Fibroblast of lung (primary cell): ENCODE results near the gene TNK2. TPM values are rescaled to one million over a fixed set of nuclear protein-coding genes. Genes with fewer than 3 reads are reported as not detected.
A peak's percentile ranks its signal among the peaks of the same experiment; 100 is the strongest.

Experiments
- DNase-seq, 2 donors: peaks; one replicate each; pipeline versions ENCODE4 v3.0.0 to v3.0.0-alpha.2; 2010; ENCODE audit warnings: low read depth in 2 of 2
- H2AFZ ChIP-seq: 2 replicates; pipeline ENCODE4 v1.5.1; 2012; ENCODE audit warnings: low read length, control low read depth, inconsistent platforms
- H3K27ac ChIP-seq: 2 replicates; pipeline ENCODE4 v1.5.1; 2011; ENCODE audit warnings: low read length, control low read depth; ENCODE audit not compliant: insufficient read depth
- H3K27me3 ChIP-seq: 2 replicates; pipeline ENCODE4 v1.5.1; 2011; ENCODE audit warnings: mild to moderate bottlenecking, low read length; ENCODE audit not compliant: control insufficient read depth, insufficient read depth
- H3K36me3 ChIP-seq: 2 replicates; pipeline ENCODE4 v1.5.1; 2011; ENCODE audit warnings: low read length; ENCODE audit not compliant: control insufficient read depth, insufficient read depth
- H3K4me1 ChIP-seq: 2 replicates; pipeline ENCODE4 v1.5.1; 2011; ENCODE audit warnings: low read length; ENCODE audit not compliant: control insufficient read depth, insufficient read depth; ENCODE audit errors: extremely low read depth
- H3K4me2 ChIP-seq: 2 replicates; pipeline ENCODE4 v1.5.1; 2011; ENCODE audit warnings: low read length, control low read depth; ENCODE audit not compliant: insufficient read depth; ENCODE audit errors: extremely low read depth
- H3K4me3 ChIP-seq, 4 experiments: fragments of 200-600 bp in 1 of 4; sonication (generic) in 1 of 4; replicated peaks in 1 of 4; 2 replicates each; pipeline ENCODE4 v1.5.1; 2011 to 2016; ENCODE audit warnings: low read length in 4 of 4, low read depth in 3 of 4, mild to moderate bottlenecking in 3 of 4, control low read depth in 2 of 4, inconsistent platforms in 1 of 4, mixed read lengths in 1 of 4; ENCODE audit not compliant: insufficient read depth in 1 of 4; ENCODE audit errors: control extremely low read depth in 1 of 4
- H3K79me2 ChIP-seq: 2 replicates; pipeline ENCODE4 v1.5.1; 2012; ENCODE audit warnings: mild to moderate bottlenecking, low read length, inconsistent platforms; ENCODE audit not compliant: control insufficient read depth, insufficient read depth
- H3K9ac ChIP-seq: 2 replicates; pipeline ENCODE4 v1.5.1; 2011; ENCODE audit warnings: mild to moderate bottlenecking, low read length, control low read depth; ENCODE audit not compliant: insufficient read depth
- H3K9me3 ChIP-seq: 2 replicates; pipeline ENCODE4 v1.5.1; 2012; ENCODE audit warnings: low read depth, low read length; ENCODE audit not compliant: control insufficient read depth, insufficient read depth
- H4K20me1 ChIP-seq: 2 replicates; pipeline ENCODE4 v1.5.1; 2011; ENCODE audit warnings: low read length; ENCODE audit not compliant: control insufficient read depth, insufficient read depth; ENCODE audit errors: extremely low read depth
- CTCF ChIP-seq, 2 donors: IDR thresholded peaks in 1 of 2; conservative IDR thresholded peaks in 1 of 2; 1 replicate in 1 of 2; 2 replicates in 1 of 2; pipeline ENCODE4 v1.5.1; 2011 to 2012; ENCODE audit warnings: low read length in 2 of 2, control low read depth in 1 of 2, inconsistent platforms in 1 of 2, low read depth in 1 of 2, mild to moderate bottlenecking in 1 of 2
- EZH2 ChIP-seq: IDR thresholded peaks from 2 replicates; pipeline ENCODE4 v1.5.1; 2012; ENCODE audit warnings: low read length, control low read depth, mild to moderate bottlenecking; ENCODE audit errors: missing control alignments
- polyA plus RNA-seq, 2 donors: library from polyadenylated mRNA; depleted of rRNA in 1 of 2; stranded (reverse) in 1 of 2; unstranded in 1 of 2; fragments of >200 nt; gene quantifications; 2 replicates each; pipeline ENCODE4 v1.2.1, GENCODE V29; 2011 to 2012; ENCODE audit warnings: missing spikeins in 1 of 2
- total RNA-seq: library from RNA; depleted of rRNA; stranded (reverse); fragments of >200 nt; gene quantifications from 2 replicates; pipeline ENCODE4 v1.2.1, GENCODE V29; 2014

Gene TNK2
- total and polyA plus RNA-seq, 2 donors (not counting 1 experiment from before 2014, with no cell fraction given), result 2.5 to 10.7 TPM

GRCh38 chr3:195844671-195845218 is 63.6 kb downstream of the TNK2 start:
- no peak overlapping the region for H2AFZ ChIP-seq
- no peak for DNase-seq
- H3K4me3 ChIP-seq, result no peak overlapping the region
- no peak overlapping the region for H3K27ac ChIP-seq
- no peak for TF ChIP-seq CTCF (conservative IDR thresholded peaks at IDR 0.05 in 1 of 2, IDR thresholded peaks at IDR 0.05 in 1 of 2; ENCODE audit: low read depth in 1 of 2, low read length in 2 of 2)
- TF ChIP-seq EZH2, result no peak
- no peak overlapping the region for H3K9ac ChIP-seq
- H4K20me1 ChIP-seq, result no peaks in the 10 kb centered on the region
- no peaks in the 10 kb centered on the region for H3K9me3 ChIP-seq
- no peaks in the 10 kb centered on the region for H3K4me1 ChIP-seq
- H3K36me3 ChIP-seq, result no peaks in the 10 kb centered on the region
- H3K27me3 ChIP-seq, result peaks cover 2% of the 10 kb centered on the region
- H3K79me2 ChIP-seq, result no peaks in the 10 kb centered on the region
- H3K4me2 ChIP-seq, result no peak overlapping the region

DNA sequence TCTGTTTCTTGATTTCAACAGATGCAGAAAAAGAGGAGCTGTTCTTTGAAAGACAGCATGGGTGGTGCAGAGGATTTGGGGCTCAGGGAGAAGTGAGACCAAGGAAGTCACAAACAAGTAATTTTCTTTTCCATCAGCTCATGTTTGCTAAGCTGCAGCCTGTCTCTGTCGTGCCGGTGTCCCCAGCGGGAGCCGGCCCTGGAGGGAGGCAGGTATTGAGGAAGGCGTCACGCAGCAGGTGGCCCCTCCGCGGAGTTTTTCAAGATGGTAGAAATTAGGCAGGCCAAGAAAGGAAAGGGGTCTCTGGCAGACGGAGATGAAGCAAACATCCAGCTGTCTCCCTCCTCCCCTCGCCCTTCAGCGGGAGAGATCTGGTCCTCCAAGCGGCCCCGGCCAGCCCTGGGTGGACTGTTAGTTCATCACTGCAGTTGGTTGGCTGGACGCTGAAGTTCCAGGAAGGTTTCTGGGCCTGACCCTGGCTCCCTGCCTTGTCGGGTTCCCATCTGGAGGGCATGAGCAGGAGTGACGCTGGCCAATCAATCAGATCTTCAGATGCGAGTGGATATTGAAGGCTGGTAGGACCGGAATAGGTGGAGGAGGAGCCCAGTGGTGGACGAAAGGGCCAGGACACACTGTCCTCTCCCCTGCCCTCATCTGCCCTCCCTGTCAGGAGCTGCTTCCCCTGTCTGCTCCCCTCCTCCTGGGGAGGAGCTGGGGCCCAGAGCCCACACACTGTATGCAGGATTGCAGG is 68.9 kb downstream of the TNK2 start:
- H3K36me3 ChIP-seq, result no peaks in the 10 kb centered on the region
- DNase-seq, result no peak
- H2AFZ ChIP-seq, result peak overlapping the region; percentile 30
- H4K20me1 ChIP-seq, result no peaks in the 10 kb centered on the region
- H3K4me2 ChIP-seq, result no peak overlapping the region
- peaks cover 13% of the 10 kb centered on the region for H3K27me3 ChIP-seq
- H3K4me3 ChIP-seq, result no peak overlapping the region
- no peak overlapping the region for H3K27ac ChIP-seq
- no peaks in the 10 kb centered on the region for H3K4me1 ChIP-seq
- no peak overlapping the region for H3K9ac ChIP-seq
- no peaks in the 10 kb centered on the region for H3K79me2 ChIP-seq
- TF ChIP-seq EZH2 (peak; percentile 44), CTCF (conservative IDR thresholded peaks at IDR 0.05 in 1 of 2, IDR thresholded peaks at IDR 0.05 in 1 of 2; ENCODE audit: low read depth in 1 of 2, low read length in 2 of 2) (no peak)
- H3K9me3 ChIP-seq, result no peaks in the 10 kb centered on the region

DNA sequence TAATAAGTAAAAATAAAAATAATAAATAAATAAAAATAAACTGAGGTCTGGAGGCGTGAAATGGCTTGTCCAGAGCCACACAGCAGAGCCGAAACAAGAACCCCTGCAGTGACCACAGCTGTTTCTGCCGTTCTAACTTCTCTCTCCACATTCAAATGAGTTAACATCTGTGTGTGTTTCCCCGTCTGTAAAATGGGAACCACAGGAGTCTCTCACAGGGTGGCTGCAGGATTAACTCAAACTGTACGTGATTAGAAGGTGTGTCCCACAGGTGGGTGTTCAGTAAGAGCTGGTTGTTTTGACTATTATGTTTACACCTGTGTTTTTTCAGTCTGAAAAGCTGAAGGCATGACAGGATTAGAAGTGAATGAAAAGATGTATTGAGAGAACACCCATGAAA is 69.6 kb downstream of the TNK2 start:
- Histone ChIP-seq H3K27ac (no peak overlapping the region), H3K27me3 (peaks cover 13% of the 10 kb centered on the region), H3K9me3 (no peaks in the 10 kb centered on the region), H3K79me2 (no peaks in the 10 kb centered on the region), H3K4me1 (no peaks in the 10 kb centered on the region), H3K4me3 (no peak overlapping the region), H4K20me1 (no peaks in the 10 kb centered on the region), H3K9ac (no peak overlapping the region), H2AFZ (no peak overlapping the region), H3K4me2 (no peak overlapping the region), H3K36me3 (no peaks in the 10 kb centered on the region)
- DNase-seq, result no peak
- TF ChIP-seq EZH2 (no peak), CTCF (conservative IDR thresholded peaks at IDR 0.05 in 1 of 2, IDR thresholded peaks at IDR 0.05 in 1 of 2; ENCODE audit: low read depth in 1 of 2, low read length in 2 of 2) (no peak)
